ENCODE results near the gene OTUB2.

DNA sequence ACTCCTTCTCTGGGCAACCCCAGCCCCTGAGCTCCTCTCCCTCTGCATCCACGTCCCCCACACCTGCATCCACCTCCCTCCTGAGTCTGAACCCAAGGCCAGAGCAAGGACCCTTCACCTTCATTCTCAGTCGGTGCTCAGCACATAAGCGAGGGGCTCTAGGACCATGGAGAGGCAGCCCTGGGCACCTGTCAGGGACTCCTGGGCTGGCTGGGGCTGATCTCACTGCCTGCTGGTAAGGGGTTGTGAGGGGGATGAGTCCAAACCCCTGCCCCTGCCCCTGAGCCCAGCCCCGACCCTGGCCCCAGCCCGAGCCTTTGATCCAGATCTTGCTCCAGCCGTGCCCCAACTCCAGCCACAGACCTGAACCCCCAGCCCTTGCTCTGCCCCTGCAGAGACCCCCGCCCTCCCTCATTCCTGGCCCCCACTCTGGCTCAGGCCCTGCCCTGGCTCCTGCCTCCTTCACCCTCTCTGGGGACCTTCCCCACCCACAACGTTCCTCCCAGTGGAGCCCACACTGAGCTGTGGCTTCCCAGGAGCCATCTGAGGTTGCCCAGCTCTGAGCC, 29.9 kb upstream of the OTUB2 start:
- TF ChIP-seq, protein P1, sequence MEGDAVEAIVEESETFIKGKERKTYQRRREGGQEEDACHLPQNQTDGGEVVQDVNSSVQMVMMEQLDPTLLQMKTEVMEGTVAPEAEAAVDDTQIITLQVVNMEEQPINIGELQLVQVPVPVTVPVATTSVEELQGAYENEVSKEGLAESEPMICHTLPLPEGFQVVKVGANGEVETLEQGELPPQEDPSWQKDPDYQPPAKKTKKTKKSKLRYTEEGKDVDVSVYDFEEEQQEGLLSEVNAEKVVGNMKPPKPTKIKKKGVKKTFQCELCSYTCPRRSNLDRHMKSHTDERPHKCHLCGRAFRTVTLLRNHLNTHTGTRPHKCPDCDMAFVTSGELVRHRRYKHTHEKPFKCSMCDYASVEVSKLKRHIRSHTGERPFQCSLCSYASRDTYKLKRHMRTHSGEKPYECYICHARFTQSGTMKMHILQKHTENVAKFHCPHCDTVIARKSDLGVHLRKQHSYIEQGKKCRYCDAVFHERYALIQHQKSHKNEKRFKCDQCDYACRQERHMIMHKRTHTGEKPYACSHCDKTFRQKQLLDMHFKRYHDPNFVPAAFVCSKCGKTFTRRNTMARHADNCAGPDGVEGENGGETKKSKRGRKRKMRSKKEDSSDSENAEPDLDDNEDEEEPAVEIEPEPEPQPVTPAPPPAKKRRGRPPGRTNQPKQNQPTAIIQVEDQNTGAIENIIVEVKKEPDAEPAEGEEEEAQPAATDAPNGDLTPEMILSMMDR (IDR thresholded peaks at IDR 0.05; ENCODE audit: low read length) = no peak
- TF ChIP-seq EZH2 (IDR thresholded peaks at IDR 0.05; ENCODE audit: borderline replicate concordance, low read length) = no peak
